ENCODE results near the gene MYF6. TPM values are rescaled to one million over a fixed set of nuclear protein-coding genes. Genes with fewer than 3 reads are reported as not detected.
"Not testable (repeated sequence)": the region's sequence is repeated elsewhere in the genome, so short reads cannot be mapped to it uniquely, and the experiment has no call there.

MYF6 gene
- not detected in 2 replicates for total RNA-seq

DNA sequence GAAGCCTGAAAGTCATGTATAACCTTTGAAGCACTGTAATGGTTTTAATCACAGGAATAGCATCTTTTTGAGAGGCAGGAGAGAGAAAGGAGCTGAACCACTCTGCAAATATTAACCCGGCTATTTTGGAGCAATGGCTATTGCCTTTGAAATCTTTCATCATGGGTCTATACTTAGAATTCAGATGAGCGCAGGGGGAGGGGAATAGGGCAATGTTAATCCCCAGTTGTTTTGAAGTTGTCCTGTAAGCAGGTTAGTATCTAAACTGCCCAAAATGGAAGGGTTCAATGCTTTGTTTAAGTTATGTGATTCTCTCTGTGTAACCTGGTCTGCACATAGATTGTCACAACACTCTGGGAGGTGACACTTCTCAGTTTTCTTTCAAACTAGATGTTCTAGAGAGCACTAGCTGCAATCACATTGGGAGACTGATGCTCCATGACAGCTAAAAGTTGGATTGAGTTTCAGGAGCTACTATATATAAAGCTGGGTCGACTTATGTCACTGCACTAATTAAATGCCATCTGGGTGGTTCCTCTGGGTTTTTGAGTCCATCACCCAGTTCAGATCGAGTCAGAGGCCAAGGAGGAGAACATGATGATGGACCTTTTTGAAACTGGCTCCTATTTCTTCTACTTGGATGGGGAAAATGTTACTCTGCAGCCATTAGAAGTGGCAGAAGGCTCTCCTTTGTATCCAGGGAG is at the start of gene MYF6:
Gene MYF6, plus strand, starts transcription at position 509 of the 704 bp plus-strand sequence. Its CDS starts 86 bp downstream, at position 595.
- TF ChIP-seq, protein P1, sequence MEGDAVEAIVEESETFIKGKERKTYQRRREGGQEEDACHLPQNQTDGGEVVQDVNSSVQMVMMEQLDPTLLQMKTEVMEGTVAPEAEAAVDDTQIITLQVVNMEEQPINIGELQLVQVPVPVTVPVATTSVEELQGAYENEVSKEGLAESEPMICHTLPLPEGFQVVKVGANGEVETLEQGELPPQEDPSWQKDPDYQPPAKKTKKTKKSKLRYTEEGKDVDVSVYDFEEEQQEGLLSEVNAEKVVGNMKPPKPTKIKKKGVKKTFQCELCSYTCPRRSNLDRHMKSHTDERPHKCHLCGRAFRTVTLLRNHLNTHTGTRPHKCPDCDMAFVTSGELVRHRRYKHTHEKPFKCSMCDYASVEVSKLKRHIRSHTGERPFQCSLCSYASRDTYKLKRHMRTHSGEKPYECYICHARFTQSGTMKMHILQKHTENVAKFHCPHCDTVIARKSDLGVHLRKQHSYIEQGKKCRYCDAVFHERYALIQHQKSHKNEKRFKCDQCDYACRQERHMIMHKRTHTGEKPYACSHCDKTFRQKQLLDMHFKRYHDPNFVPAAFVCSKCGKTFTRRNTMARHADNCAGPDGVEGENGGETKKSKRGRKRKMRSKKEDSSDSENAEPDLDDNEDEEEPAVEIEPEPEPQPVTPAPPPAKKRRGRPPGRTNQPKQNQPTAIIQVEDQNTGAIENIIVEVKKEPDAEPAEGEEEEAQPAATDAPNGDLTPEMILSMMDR (IDR thresholded peaks at IDR 0.05): no peak
- ChIA-PET POLR2A (no interaction called here), CTCF (no interaction called here)
- Mint-ChIP-seq H3K36me3 (ENCODE audit: low read depth) (no peaks in the 10 kb centered on the region), H3K4me1 (peaks cover 4% of the 10 kb centered on the region), H3K4me3 (no peak within 1 kb of the TSS), H3K27me3 (peaks cover 25% of the 10 kb centered on the region), H3K27ac (no peak within 1 kb of the TSS), H3K9me3 (no peaks in the 10 kb centered on the region)
- no peak for ATAC-seq (ENCODE audit: low read depth)
- intact Hi-C loops (cut with micrococcal nuclease): no loop called here
- no peak for DNase-seq

DNA sequence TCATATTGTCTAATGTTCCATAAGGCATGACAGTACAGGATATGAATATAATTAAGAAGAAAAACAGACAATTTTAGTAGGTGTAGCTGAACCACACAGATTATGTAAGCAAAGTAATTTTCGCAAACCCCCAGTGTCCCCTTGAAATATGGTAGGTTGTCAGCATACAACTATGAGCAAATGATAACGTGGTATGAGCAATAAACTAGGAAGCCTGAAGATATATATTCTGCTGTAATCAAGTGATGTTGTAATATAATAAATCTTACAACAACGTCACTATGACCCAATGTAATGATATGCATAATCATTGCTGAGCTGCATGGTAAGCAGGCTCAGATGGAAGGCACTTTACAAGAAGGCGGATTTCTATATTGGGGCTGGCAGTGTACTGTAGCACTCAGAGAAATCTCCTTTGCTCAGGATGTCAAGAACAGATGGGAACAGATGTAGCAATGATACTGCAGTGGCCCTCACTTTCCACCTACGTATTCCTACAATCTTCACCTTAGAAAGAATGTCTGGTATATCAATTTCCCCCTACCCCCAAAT is 47.8 kb upstream of the MYF6 start:
- ATAC-seq (ENCODE audit: low read depth): no peak
- TF ChIP-seq, protein P1 (IDR thresholded peaks at IDR 0.05): no peak
- Mint-ChIP-seq H3K4me3 (no peak overlapping the region), H3K36me3 (ENCODE audit: low read depth) (no peaks in the 10 kb centered on the region), H3K27me3 (no peaks in the 10 kb centered on the region), H3K4me1 (no peaks in the 10 kb centered on the region), H3K9me3 (no peaks in the 10 kb centered on the region), H3K27ac (no peak overlapping the region)
- CTCF ChIA-PET: no interaction called here
- POLR2A ChIA-PET: no interaction called here
- DNase-seq: no peak
- intact Hi-C loops (cut with micrococcal nuclease): no loop called here

DNA sequence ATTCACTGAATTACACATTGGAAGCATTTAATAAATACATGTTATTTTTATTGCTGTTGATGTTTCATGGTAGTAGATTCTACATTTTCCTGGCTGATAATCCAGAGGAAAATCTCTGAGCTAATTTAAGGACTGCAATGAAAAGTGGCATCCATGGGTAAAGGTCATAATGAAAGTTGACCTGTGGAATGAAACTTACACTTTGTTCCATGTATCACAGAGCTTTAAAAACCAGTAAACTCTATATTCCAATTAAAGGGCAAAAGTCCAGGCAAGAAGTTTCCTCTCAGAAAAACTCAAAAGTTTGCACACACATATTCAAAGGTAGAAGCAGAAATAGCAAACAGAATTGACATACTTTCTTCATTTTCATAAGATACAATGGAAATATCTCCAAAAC is 44.8 kb upstream of the MYF6 start:
- intact Hi-C loops (cut with micrococcal nuclease): no loop called here
- ATAC-seq (ENCODE audit: low read depth) (no peak), DNase-seq (no peak)
- Mint-ChIP-seq H3K4me1 (no peaks in the 10 kb centered on the region), H3K9me3 (no peaks in the 10 kb centered on the region), H3K4me3 (no peak overlapping the region), H3K27ac (no peak overlapping the region), H3K36me3 (ENCODE audit: low read depth) (no peaks in the 10 kb centered on the region), H3K27me3 (no peaks in the 10 kb centered on the region)
- ChIA-PET POLR2A (no interaction called here), CTCF (no interaction called here)
- TF ChIP-seq, protein P1 (IDR thresholded peaks at IDR 0.05): no peak

DNA sequence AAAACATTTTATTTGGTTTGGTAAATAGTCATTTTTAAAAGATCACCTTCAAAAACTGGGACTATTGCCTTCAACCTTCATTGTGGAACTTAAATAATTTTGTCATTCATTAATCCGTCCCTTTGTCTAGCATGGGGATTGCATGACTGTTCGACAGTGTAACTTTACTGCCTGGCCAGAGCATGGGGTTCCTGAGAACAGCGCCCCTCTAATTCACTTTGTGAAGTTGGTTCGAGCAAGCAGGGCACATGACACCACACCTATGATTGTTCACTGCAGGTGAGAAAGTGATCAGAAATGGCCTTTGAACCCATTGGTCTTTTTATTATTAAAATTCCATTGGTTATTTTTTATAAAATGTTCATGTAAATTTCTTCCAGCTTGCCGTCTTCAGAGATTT is 37.2 kb upstream of the MYF6 start:
- Mint-ChIP-seq H3K9me3 (no peaks in the 10 kb centered on the region), H3K36me3 (ENCODE audit: low read depth) (no peaks in the 10 kb centered on the region), H3K4me1 (no peaks in the 10 kb centered on the region), H3K27me3 (no peaks in the 10 kb centered on the region), H3K27ac (no peak overlapping the region), H3K4me3 (no peak overlapping the region)
- TF ChIP-seq, protein P1 (IDR thresholded peaks at IDR 0.05): no peak
- intact Hi-C loops (cut with micrococcal nuclease): no loop called here
- no peak for DNase-seq
- ChIA-PET CTCF (no interaction called here), POLR2A (no interaction called here)
- no peak for ATAC-seq (ENCODE audit: low read depth)

DNA sequence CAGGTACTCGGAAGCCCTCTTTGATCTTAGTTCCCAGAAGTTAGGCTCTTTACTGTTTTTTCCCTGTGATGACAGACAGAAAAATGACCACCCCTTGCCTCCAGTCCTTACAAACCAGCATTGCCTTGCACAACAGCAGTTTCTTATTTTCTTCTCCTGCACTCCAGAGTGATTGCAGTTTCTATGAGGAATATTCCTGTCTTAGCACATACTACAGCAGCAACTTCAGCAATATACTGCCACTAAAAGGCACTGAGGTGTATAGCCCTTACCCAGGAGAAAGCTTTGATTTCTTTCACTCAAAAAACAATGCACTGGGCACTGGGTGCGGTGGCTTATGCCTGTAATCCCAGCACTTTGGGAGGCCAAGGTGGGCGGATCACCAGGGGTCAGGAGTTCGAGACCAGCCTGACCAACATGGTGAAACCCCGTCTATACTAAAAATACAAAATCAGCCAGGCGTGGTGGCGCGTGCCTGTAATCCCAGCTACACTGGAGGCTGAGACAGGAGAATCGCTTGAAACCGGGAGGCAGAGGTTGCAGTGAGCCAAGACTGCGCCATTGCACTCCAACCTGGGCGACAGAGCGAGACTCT is 31.3 kb upstream of the MYF6 start:
- POLR2A ChIA-PET; H3K9me3 Mint-ChIP-seq; DNase-seq; H3K27me3 Mint-ChIP-seq; CTCF ChIA-PET; H3K4me3 Mint-ChIP-seq; H3K4me1 Mint-ChIP-seq; ATAC-seq (ENCODE audit: low read depth); H3K36me3 Mint-ChIP-seq (ENCODE audit: low read depth); H3K27ac Mint-ChIP-seq; intact Hi-C loops (cut with micrococcal nuclease): not testable (repeated sequence)
